GM23248 (cell line): Measurements from ENCODE around the gene CDH13.

ENCODE experiments used
- EZH2 ChIP-seq: fragments of 200-600 bp; sonication (generic); IDR thresholded peaks from 2 replicates; pipeline ENCODE4 v1.6.1; 2018; ENCODE audit warnings: antibody characterized with exemption, mild to moderate bottlenecking; ENCODE audit not compliant: insufficient read depth, poor library complexity, severe bottlenecking
- EZH2phosphoT487 ChIP-seq: fragments of 200-600 bp; sonication (generic); IDR thresholded peaks from 2 replicates; pipeline ENCODE4 v1.6.1; 2018; ENCODE audit warnings: antibody characterized with exemption, moderate library complexity, mild to moderate bottlenecking, low read depth; ENCODE audit not compliant: insufficient read depth

DNA sequence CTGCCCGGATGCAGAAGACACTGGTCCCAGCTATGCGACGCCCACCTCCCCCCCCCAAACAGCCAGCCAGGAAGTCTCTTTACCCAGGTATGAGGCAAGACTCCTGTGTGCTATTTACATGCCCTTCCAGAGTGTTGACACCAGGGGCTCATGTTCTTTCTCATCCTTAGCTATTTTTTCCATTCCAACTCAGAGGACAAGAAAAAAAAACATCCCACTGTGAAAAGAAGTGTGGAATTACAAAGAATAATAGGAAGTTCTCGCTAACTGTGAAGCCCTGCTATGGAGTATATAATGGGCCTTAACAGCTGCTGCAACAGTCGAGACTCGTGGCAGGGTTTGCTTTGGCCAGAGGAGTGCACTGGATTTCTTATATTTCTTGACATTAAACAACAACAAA lies 584.9 kb downstream of the CDH13 start:
- TF ChIP-seq EZH2phosphoT487, result no peak
- TF ChIP-seq EZH2, result no peak
